Tibial nerve (tissue), 4 donors: Measurements from ENCODE around the gene RLBP1. TPM values are rescaled to one million over a fixed set of nuclear protein-coding genes. Genes with fewer than 3 reads are reported as not detected.

Experiments
- DNase-seq, 2 donors: peaks; one replicate each; pipeline ENCODE4 v3.0.0-alpha.2; 2019; ENCODE audit warnings: low spot score in 2 of 2
- H3K27ac ChIP-seq, 4 donors: fragments of 200-600 bp; sonication (generic) in 3 of 4; one replicate each; pipeline ENCODE4 v1.5.1; 2017 to 2019; ENCODE audit warnings: mild to moderate bottlenecking in 1 of 4
- H3K27me3 ChIP-seq, 2 donors: fragments of 200-600 bp; sonication (generic) in 1 of 2; one replicate each; pipeline versions ENCODE4 v1.5.1 to v1.6.0; 2017 to 2019
- H3K36me3 ChIP-seq, 3 donors: fragments of 200-600 bp; sonication (generic); one replicate each; pipeline ENCODE4 v1.5.1; 2018 to 2019
- H3K4me1 ChIP-seq, 4 donors: fragments of 200-600 bp; sonication (generic) in 3 of 4; one replicate each; pipeline ENCODE4 v1.5.1; 2017 to 2019
- H3K4me3 ChIP-seq, 4 donors: fragments of 200-600 bp; sonication (generic) in 3 of 4; one replicate each; pipeline ENCODE4 v1.5.1; 2017 to 2019; ENCODE audit warnings: mild to moderate bottlenecking in 1 of 4, moderate library complexity in 1 of 4
- H3K9me3 ChIP-seq, 4 donors: fragments of 200-600 bp; sonication (generic) in 3 of 4; one replicate each; pipeline ENCODE4 v1.5.1; 2017 to 2019
- CTCF ChIP-seq, 5 experiments: fragments of 200-600 bp in 3 of 5; fragments of 450-650 bp in 2 of 5; sonication (generic) in 3 of 5; IDR thresholded peaks; one replicate each; pipeline ENCODE4 v1.5.1; 2016 to 2019; ENCODE audit warnings: antibody characterized with exemption in 5 of 5, mild to moderate bottlenecking in 3 of 5, moderate library complexity in 2 of 5
- EP300 ChIP-seq, 2 donors: sonication (generic); formaldehyde crosslinking; IDR thresholded peaks; one replicate each; pipeline ENCODE4 v1.6.1; 2017; ENCODE audit warnings: antibody characterized with exemption in 2 of 2, mild to moderate bottlenecking in 1 of 2
- POLR2A ChIP-seq, 2 donors: fragments of 450-650 bp; IDR thresholded peaks; one replicate each; pipeline ENCODE4 v1.6.1; 2017; ENCODE audit warnings: antibody characterized with exemption in 2 of 2, mild to moderate bottlenecking in 2 of 2, moderate library complexity in 2 of 2
- WGBS, 2 donors: methylation state at CpG; one replicate each; pipeline ENCODE4 v1.1.5; 2018; 5-methylcytosine and 5-hydroxymethylcytosine counted together
- total RNA-seq, 4 donors: library from RNA; depleted of rRNA; stranded (reverse); fragments of >200 nt; gene quantifications; one replicate each; pipeline ENCODE4 v1.1.0, GENCODE V29; 2016

RLBP1 gene
- total RNA-seq, 4 donors from 2014 or later: not detected

- 1 to 2% methylated on average over 14 of the region's 14 CpGs for WGBS, 2 donors
- Histone ChIP-seq H3K9me3 (no peaks in the 10 kb centered on the region), H3K36me3 (no peaks in the 10 kb centered on the region), H3K27ac (no peak overlapping the region), H3K27me3 (no peaks in the 10 kb centered on the region), H3K4me3 (peak overlapping the region in 2 of 4 donors; percentile 23 to 31), H3K4me1 (peaks cover 0 to 8% (median under 1%) of the 10 kb centered on the region in 4 donors)
- no peak for TF ChIP-seq POLR2A (IDR thresholded peaks at IDR 0.05)
- no peak for TF ChIP-seq EP300 (IDR thresholded peaks at IDR 0.05)
- TF ChIP-seq CTCF (IDR thresholded peaks at IDR 0.05): peak; percentile 93 to 98 (median 96)
- peak; percentile 61 to 76 for DNase-seq
These were observed 14.5 kb downstream of the RLBP1 start for GRCh38 chr15:89206908-89207331.

GRCh38 chr15:89205991-89206585 lies 15.3 kb downstream of the RLBP1 start:
- H3K4me1 ChIP-seq: peaks cover 0 to 14% (median 3%) of the 10 kb centered on the region in 4 donors
- no peak for DNase-seq
- no peak for TF ChIP-seq CTCF (IDR thresholded peaks at IDR 0.05)
- no peak for TF ChIP-seq EP300 (IDR thresholded peaks at IDR 0.05)
- TF ChIP-seq POLR2A (IDR thresholded peaks at IDR 0.05): no peak
- no peak overlapping the region for H3K4me3 ChIP-seq
- no peaks in the 10 kb centered on the region for H3K9me3 ChIP-seq
- 69 to 70% methylated on average over 14 of the region's 14 CpGs for WGBS, 2 donors
- H3K36me3 ChIP-seq: no peaks in the 10 kb centered on the region
- no peaks in the 10 kb centered on the region for H3K27me3 ChIP-seq
- no peak overlapping the region for H3K27ac ChIP-seq

- WGBS, 2 donors: 59 to 60% methylated on average over 2 of the region's 2 CpGs
- TF ChIP-seq CTCF (IDR thresholded peaks at IDR 0.05) (no peak), EP300 (IDR thresholded peaks at IDR 0.05) (no peak), POLR2A (IDR thresholded peaks at IDR 0.05) (no peak)
- Histone ChIP-seq H3K27me3 (no peaks in the 10 kb centered on the region), H3K36me3 (no peaks in the 10 kb centered on the region), H3K9me3 (no peaks in the 10 kb centered on the region), H3K4me3 (no peak overlapping the region), H3K4me1 (peaks cover 0 to 37% (median 15%) of the 10 kb centered on the region in 4 donors), H3K27ac (peak overlapping the region in 2 of 4 donors; percentile 21 to 92)
- DNase-seq: no peak
These were observed 17.6 kb downstream of the RLBP1 start for GRCh38 chr15:89203705-89204273.

GRCh38 chr15:89201465-89202005 lies 19.8 kb downstream of the RLBP1 start:
- 82 to 86% methylated on average over 20 of the region's 20 CpGs for WGBS, 2 donors

More at GRCh38 chr15:89201465-89202005, 19.8 kb downstream of the RLBP1 start:
- H3K9me3 ChIP-seq: no peaks in the 10 kb centered on the region
- TF ChIP-seq POLR2A (IDR thresholded peaks at IDR 0.05) (no peak), CTCF (IDR thresholded peaks at IDR 0.05) (no peak), EP300 (IDR thresholded peaks at IDR 0.05) (no peak)
- no peak overlapping the region for H3K4me3 ChIP-seq
- peaks cover 0 to 50% (median 23%) of the 10 kb centered on the region in 4 donors for H3K4me1 ChIP-seq
- no peaks in the 10 kb centered on the region for H3K36me3 ChIP-seq
- peak overlapping the region in 2 of 4 donors; percentile 89 to 92 for H3K27ac ChIP-seq
- H3K27me3 ChIP-seq: no peaks in the 10 kb centered on the region
- DNase-seq: no peak
